ENCODE data around the gene MYO5A. TPM values are rescaled to one million over a fixed set of nuclear protein-coding genes. Genes with fewer than 3 reads are reported as not detected.

MYO5A gene
- total RNA-seq, 2 experiments from 2014 or later = 31.8 to 42.0 TPM

- Histone ChIP-seq H3K36me3 (ENCODE audit: insufficient read depth, low read length) (peaks cover 96% of the 10 kb centered on the region), H3K4me2 (ENCODE audit: low read length) (no peak overlapping the region), H3K4me3 (ENCODE audit: low read depth, low read length, poor library complexity, severe bottlenecking) (no peak overlapping the region), H3K27ac (ENCODE audit: low read depth, low read length, poor library complexity, severe bottlenecking) (no peak overlapping the region), H3K9me2 (ENCODE audit: insufficient read depth, low read length) (no peaks in the 10 kb centered on the region), H2AFZ (ENCODE audit: low read length) (no peak overlapping the region), H3K9me3 (ENCODE audit: low read length) (peaks cover 18% of the 10 kb centered on the region; the same call in 1 of the 2 replicates), H3K79me2 (ENCODE audit: insufficient read depth, low read depth, low read length) (peaks cover 100% of the 10 kb centered on the region), H3K4me1 (ENCODE audit: insufficient read depth, low read length, poor library complexity, severe bottlenecking) (peaks cover 7% of the 10 kb centered on the region), H4K20me1 (ENCODE audit: insufficient read depth, low read length) (no peaks in the 10 kb centered on the region; the same call in 1 of the 2 replicates)
- intact Hi-C loops (cut with micrococcal nuclease; ENCODE audit: unreplicated experiment) = no loop called here
- no TSS peak for BruUV-seq (replicated peaks)
- POLR2A ChIA-PET = interaction anchor here (0.5 to 2.1 kb wide), 4 partner anchors 9 to 304 kb away, joined by 3 to 6 read pairs (median 5); partner anchors contain the start of gene ARPP19
- TF ChIP-seq EZH2phosphoT487 (IDR thresholded peaks at IDR 0.05; ENCODE audit: borderline replicate concordance, low read depth, low read length) = no peak
- no peak for TF ChIP-seq CTCF (conservative IDR thresholded peaks at IDR 0.05; ENCODE audit: low read length)
- CTCF ChIA-PET (ENCODE audit: unreplicated experiment) = interaction anchor here (1.0 kb wide), 1 partner anchor 255 kb away, joined by 5 read pairs; no protein-coding TSS in a partner anchor
- DNase-seq (ENCODE audit: low spot score) = no peak
Measured at GRCh38 chr15:52558196-52558595, 29.5 kb upstream of the MYO5A start.

GRCh38 chr15:52557274-52557641, 28.6 kb upstream of the MYO5A start:
- Histone ChIP-seq H3K79me2 (ENCODE audit: insufficient read depth, low read depth, low read length) (peaks cover 94% of the 10 kb centered on the region), H3K9me2 (ENCODE audit: insufficient read depth, low read length) (no peaks in the 10 kb centered on the region), H3K4me1 (ENCODE audit: insufficient read depth, low read length, poor library complexity, severe bottlenecking) (peaks cover 7% of the 10 kb centered on the region), H3K36me3 (ENCODE audit: insufficient read depth, low read length) (peaks cover 96% of the 10 kb centered on the region), H3K4me3 (ENCODE audit: low read depth, low read length, poor library complexity, severe bottlenecking) (no peak overlapping the region), H3K27ac (ENCODE audit: low read depth, low read length, poor library complexity, severe bottlenecking) (no peak overlapping the region), H3K9me3 (ENCODE audit: low read length) (peaks cover 18% of the 10 kb centered on the region; the same call in 1 of the 2 replicates), H2AFZ (ENCODE audit: low read length) (no peak overlapping the region), H4K20me1 (ENCODE audit: insufficient read depth, low read length) (no peaks in the 10 kb centered on the region; the same call in 1 of the 2 replicates), H3K4me2 (ENCODE audit: low read length) (no peak overlapping the region)
- CTCF ChIA-PET (ENCODE audit: unreplicated experiment) = no interaction called here
- TF ChIP-seq CTCF (conservative IDR thresholded peaks at IDR 0.05; ENCODE audit: low read length) (no peak), EZH2phosphoT487 (IDR thresholded peaks at IDR 0.05; ENCODE audit: borderline replicate concordance, low read depth, low read length) (no peak)
- no TSS peak for BruUV-seq (replicated peaks)
- POLR2A ChIA-PET = no interaction called here
- no peak for DNase-seq (ENCODE audit: low spot score)
- intact Hi-C loops (cut with micrococcal nuclease; ENCODE audit: unreplicated experiment) = no loop called here

GRCh38 chr15:52556524-52557273, 28.0 kb upstream of the MYO5A start:
- Histone ChIP-seq H3K4me3 (ENCODE audit: low read depth, low read length, poor library complexity, severe bottlenecking) (no peak overlapping the region), H3K36me3 (ENCODE audit: insufficient read depth, low read length) (peaks cover 97% of the 10 kb centered on the region), H3K9me2 (ENCODE audit: insufficient read depth, low read length) (no peaks in the 10 kb centered on the region), H4K20me1 (ENCODE audit: insufficient read depth, low read length) (no peaks in the 10 kb centered on the region; the same call in 1 of the 2 replicates), H3K9me3 (ENCODE audit: low read length) (peaks cover 18% of the 10 kb centered on the region; the same call in 1 of the 2 replicates), H3K27ac (ENCODE audit: low read depth, low read length, poor library complexity, severe bottlenecking) (no peak overlapping the region), H3K79me2 (ENCODE audit: insufficient read depth, low read depth, low read length) (peaks cover 89% of the 10 kb centered on the region), H3K4me2 (ENCODE audit: low read length) (no peak overlapping the region), H3K4me1 (ENCODE audit: insufficient read depth, low read length, poor library complexity, severe bottlenecking) (peaks cover 7% of the 10 kb centered on the region), H2AFZ (ENCODE audit: low read length) (no peak overlapping the region)
- DNase-seq (ENCODE audit: low spot score) = no peak
- ChIA-PET CTCF (ENCODE audit: unreplicated experiment) (no interaction called here), POLR2A (interaction anchor here (0.6 to 3.9 kb wide), 5 partner anchors 7 to 199 kb away, joined by 3 to 21 read pairs (median 4); no protein-coding TSS in a partner anchor)
- no TSS peak for BruUV-seq (replicated peaks)
- intact Hi-C loops (cut with micrococcal nuclease; ENCODE audit: unreplicated experiment) = no loop called here
- TF ChIP-seq EZH2phosphoT487 (IDR thresholded peaks at IDR 0.05; ENCODE audit: borderline replicate concordance, low read depth, low read length) = no peak
- no peak for TF ChIP-seq CTCF (conservative IDR thresholded peaks at IDR 0.05; ENCODE audit: low read length)
